Liver (tissue), 3 donors: Measurements from ENCODE around the gene GPR75.

Experiments used
- ATF3 ChIP-seq: IDR thresholded peaks from 2 replicates; pipeline ENCODE4 v1.6.1; 2016; ENCODE audit warnings: antibody characterized with exemption
- EGR1 ChIP-seq, 2 donors: IDR thresholded peaks; 2 replicates each; pipeline ENCODE4 v1.6.1; 2016 to 2018; ENCODE audit warnings: antibody characterized with exemption in 2 of 2, low read depth in 2 of 2
- JUND ChIP-seq, 2 donors: IDR thresholded peaks; 2 replicates each; pipeline ENCODE4 v1.6.1; 2016; ENCODE audit warnings: antibody characterized with exemption in 2 of 2
- NR2F2 ChIP-seq: IDR thresholded peaks from 2 replicates; pipeline ENCODE4 v1.6.1; 2016; ENCODE audit warnings: antibody characterized with exemption
- RAD21 ChIP-seq, 2 donors: IDR thresholded peaks; 2 replicates each; pipeline ENCODE4 v1.6.1; 2016; ENCODE audit warnings: antibody characterized with exemption in 2 of 2, mild to moderate bottlenecking in 2 of 2
- SP1 ChIP-seq: IDR thresholded peaks from 2 replicates; pipeline ENCODE4 v1.6.1; 2018; ENCODE audit warnings: antibody characterized with exemption, mild to moderate bottlenecking
- YY1 ChIP-seq: IDR thresholded peaks from 2 replicates; pipeline ENCODE4 v1.6.1; 2016; ENCODE audit warnings: antibody characterized with exemption, mild to moderate bottlenecking
- TF ChIP-seq, protein P1 (sequence below): fragments of 150-350 bp; IDR thresholded peaks from 2 replicates; pipeline ENCODE4 v1.5.1; 2017; ENCODE audit warnings: improper control_type of control experiment, low read depth, low read length; ENCODE audit not compliant: missing input control
- TF ChIP-seq, protein P2 (sequence below): IDR thresholded peaks from 2 replicates; pipeline ENCODE4 v1.6.1; 2016; ENCODE audit warnings: antibody characterized with exemption, mild to moderate bottlenecking
- donor health status: healthy.
- donor health status: healthy.

DNA sequence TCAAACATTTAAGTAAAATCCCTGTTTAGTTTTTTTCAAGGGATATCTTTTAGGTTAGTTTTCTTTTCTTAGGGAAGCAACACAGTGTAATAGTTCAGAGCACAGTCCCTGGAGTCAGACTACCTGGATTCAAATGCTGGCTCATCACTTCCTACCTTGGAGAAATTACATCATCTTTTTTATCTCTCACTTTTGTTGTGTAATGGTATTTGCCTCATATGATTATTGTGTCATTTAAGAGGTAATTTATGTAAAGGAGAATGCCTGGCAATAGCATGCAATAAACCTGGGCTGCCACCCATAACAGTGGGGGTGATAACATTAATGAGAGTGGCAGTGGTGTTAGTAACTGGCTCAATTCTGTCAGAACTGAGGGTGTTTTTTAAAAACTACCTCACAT lies 46.6 kb downstream of the GPR75 start:
- TF ChIP-seq, protein P1, sequence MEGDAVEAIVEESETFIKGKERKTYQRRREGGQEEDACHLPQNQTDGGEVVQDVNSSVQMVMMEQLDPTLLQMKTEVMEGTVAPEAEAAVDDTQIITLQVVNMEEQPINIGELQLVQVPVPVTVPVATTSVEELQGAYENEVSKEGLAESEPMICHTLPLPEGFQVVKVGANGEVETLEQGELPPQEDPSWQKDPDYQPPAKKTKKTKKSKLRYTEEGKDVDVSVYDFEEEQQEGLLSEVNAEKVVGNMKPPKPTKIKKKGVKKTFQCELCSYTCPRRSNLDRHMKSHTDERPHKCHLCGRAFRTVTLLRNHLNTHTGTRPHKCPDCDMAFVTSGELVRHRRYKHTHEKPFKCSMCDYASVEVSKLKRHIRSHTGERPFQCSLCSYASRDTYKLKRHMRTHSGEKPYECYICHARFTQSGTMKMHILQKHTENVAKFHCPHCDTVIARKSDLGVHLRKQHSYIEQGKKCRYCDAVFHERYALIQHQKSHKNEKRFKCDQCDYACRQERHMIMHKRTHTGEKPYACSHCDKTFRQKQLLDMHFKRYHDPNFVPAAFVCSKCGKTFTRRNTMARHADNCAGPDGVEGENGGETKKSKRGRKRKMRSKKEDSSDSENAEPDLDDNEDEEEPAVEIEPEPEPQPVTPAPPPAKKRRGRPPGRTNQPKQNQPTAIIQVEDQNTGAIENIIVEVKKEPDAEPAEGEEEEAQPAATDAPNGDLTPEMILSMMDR: no peak
- TF ChIP-seq RAD21 (IDR thresholded peaks at IDR 0.05) (no peak), JUND (IDR thresholded peaks at IDR 0.05) (peak in 1 of 2 donors; percentile 21), SP1 (no peak), ATF3 (peak; percentile 66), NR2F2 (no peak), YY1 (no peak), EGR1 (IDR thresholded peaks at IDR 0.05; ENCODE audit: low read depth in 2 of 2) (no peak)
- TF ChIP-seq, protein P2, sequence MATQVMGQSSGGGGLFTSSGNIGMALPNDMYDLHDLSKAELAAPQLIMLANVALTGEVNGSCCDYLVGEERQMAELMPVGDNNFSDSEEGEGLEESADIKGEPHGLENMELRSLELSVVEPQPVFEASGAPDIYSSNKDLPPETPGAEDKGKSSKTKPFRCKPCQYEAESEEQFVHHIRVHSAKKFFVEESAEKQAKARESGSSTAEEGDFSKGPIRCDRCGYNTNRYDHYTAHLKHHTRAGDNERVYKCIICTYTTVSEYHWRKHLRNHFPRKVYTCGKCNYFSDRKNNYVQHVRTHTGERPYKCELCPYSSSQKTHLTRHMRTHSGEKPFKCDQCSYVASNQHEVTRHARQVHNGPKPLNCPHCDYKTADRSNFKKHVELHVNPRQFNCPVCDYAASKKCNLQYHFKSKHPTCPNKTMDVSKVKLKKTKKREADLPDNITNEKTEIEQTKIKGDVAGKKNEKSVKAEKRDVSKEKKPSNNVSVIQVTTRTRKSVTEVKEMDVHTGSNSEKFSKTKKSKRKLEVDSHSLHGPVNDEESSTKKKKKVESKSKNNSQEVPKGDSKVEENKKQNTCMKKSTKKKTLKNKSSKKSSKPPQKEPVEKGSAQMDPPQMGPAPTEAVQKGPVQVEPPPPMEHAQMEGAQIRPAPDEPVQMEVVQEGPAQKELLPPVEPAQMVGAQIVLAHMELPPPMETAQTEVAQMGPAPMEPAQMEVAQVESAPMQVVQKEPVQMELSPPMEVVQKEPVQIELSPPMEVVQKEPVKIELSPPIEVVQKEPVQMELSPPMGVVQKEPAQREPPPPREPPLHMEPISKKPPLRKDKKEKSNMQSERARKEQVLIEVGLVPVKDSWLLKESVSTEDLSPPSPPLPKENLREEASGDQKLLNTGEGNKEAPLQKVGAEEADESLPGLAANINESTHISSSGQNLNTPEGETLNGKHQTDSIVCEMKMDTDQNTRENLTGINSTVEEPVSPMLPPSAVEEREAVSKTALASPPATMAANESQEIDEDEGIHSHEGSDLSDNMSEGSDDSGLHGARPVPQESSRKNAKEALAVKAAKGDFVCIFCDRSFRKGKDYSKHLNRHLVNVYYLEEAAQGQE: no peak
